HG03066 (cell line): Measurements from ENCODE around the gene ARPC5.
"Not testable (repeated sequence)": the region's sequence is repeated elsewhere in the genome, so short reads cannot be mapped to it uniquely, and the experiment has no call there.

Experiments
- ATAC-seq: cut with Tn5 transposase; IDR thresholded peaks from one replicate; pipeline ENCODE4 v1.9.1; 2021; ENCODE audit warnings: low read depth; ENCODE audit not compliant: unreplicated experiment

Gene ARPC5

DNA sequence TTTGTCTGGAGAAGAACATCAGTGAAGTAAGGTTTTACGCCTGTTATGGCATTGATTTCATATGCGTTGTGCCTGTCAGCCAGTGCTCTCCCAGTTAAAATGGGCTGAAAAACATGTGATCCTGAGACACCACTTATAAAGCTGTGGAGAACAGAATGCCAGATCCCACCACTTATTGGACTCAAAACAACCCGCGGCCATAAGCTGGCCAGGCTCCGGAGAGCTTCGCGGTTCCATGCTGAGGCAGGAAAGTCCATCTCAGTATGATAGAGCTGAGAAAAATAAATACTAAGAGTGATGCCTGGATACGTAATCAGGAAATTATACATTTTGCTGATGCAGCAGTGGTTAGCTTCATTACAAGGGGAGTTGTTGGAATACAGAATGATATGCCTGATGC is 12.5 kb upstream of the ARPC5 start:
- ATAC-seq, result no peak

DNA sequence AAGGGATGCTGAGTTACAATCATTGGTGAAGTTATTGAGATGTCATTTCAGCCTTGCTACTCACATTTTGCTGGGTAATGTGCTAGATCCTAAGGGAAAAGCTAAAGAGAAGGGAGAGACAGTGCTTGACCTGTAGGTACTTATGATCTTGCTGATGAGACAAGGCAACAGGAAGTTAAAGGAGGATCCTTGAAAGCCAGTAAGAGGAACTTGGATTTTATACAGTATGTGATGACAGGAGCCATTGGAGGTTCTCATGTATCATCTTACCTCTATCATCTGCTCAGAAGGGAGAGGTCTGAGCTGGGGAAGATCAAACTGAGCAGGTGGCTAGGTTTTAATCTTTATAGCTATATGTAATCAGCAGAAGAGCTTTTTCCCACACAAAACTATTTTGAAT is 11.2 kb upstream of the ARPC5 start:
- no peak for ATAC-seq

DNA sequence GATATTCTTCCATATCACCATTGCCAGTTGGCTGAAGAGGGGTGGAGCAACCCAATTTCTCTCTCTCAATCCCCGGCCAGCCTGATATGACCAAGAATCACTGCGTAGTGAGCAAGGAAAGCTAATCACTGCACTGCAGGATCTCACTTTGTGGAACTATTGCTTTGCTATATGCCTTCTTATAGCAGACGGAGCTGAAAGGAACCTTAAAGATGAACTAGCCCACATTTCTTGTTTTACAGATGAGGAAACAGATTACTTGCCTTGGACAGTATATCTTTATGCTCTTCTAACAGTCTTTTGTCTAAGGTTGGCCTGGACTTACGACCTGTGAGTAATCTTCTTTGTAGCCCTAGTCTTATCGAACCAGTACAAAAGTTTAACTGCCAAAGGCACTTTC is 9.9 kb upstream of the ARPC5 start:
- no peak for ATAC-seq

DNA sequence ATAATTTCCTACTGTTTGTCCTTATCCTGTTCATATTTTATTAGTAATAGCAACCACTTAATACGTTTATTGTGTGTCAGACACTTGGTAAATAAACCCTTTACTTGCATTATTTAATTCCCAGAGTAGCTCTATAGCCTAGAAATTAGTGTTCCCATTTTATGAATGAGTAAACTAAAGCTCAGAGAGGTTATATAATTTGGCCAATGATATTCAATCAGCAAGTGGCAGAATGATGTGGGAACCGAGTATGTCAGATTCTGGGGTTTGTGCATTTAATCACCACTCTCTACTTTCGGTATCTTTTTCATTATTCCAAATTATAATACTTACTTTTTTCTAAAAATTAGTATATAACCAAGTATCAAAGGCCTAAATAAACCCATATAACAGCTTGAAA is 6.6 kb upstream of the ARPC5 start:
- no peak for ATAC-seq

DNA sequence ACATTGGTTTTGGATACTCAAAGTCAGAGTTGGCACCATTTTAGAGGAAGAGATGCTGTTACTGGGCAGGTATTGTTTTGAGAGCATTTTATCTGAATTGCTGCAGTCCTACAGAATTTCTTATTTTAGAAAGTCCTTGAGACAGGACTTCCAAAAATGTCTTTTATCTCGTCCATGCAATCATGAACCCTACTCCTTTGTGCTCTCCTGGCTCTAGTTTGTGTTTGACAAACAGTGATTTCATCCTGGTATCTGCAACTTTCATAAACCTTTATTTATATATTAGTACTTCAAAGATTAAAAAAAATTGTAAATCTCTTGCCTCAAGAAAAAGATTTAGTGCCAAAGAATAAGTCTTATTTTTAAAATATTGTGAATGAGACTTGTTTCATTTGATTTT is 4.6 kb upstream of the ARPC5 start:
- no peak for ATAC-seq

DNA sequence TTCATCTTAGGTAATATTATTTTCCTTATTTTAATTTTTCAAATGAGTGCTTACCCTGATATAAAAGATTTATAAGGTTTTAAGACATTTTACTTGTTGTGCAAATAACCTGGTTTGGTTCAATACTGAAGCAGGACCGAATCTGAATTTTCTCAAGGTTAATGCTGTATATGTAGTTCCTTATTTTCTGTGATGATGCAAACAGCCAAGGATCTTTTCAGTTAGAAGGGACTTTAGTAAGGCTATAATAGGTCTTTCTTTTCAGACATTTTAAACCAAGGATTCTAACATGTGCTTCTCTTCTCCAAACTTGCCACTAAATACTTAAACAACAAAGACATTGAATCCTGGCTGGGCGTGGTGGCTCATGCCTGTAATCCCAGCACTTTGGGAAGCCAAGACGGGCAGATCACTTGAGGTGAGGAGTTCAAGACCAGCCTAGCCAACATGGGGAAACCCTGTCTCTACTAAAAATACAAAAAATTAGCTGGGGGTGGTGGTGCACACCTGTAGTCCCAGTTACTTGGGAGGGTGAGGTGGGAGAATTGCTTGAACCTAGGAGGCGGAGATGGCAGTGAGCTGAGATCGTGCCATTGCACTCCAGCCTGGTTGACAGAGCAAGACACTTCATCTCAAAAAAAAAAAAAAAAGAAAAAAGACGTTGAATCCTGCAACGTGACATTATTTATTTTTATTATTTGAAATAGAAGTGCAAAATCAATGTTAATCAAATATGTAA is 3.2 kb upstream of the ARPC5 start:
- no peak for ATAC-seq

DNA sequence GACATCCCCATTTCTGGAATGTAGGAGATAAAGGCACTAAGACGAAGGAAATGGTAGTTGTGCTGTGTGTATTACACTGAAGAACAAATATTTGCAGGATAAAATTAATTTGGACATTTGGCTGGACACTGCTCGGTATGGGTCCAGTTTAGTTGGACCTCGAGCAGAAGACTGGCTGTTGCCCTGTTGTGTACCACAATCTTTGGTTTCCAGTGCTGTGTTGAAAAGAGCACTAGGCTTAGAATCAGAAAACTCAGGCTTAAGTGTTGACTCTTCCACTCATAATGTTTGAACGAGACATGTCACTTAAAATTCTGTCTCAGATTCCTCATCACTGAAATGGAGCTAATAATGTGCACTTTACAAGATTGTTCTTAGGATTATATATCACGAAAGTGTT is 1.2 kb upstream of the ARPC5 start:
- no peak for ATAC-seq

DNA sequence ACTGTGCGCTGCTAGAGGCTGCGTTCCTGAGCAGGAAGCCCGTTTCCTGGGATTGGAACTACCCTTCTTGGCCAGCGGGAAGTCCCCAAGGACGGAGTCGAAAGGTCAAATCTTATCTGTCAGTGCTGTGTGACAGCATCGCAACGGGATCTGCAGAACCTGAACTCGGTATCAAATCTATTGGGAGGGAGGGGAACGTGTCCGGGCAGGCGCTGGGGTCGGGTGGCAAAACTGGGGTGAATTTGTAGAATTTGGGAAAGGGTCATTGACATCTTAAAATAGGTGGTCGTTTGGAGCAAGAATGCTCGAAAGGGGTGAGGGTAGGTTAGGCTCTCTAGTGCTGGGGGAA is 725 bp upstream of the ARPC5 start:
- ATAC-seq, result no peak

DNA sequence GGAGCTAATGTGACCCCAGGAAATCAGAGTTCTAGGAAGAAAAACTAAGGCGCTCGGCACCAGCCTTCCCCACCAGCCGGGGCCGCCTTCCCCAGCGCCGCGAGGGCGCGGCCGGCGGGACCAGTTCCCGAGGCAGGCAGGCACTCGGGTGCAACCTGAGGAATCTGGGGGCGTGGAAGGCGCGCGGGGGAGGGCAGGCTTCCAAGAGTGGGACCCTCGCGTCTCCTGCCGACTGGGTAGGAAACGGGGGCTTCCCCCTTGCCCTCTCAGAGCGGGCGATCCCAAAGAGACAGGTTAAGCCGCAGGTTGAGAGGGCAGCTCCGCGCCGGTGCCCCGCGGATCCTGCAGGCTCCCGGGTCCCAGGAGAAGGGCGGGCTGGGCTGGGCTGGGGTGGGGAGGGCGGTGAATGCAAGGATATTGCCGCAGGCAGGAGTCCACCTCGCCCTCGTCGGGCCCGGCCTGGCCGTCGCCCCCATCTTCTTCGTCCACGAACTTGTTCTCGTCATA is 431 bp downstream of the ARPC5 start:
- ATAC-seq, result peak; percentile 8

DNA sequence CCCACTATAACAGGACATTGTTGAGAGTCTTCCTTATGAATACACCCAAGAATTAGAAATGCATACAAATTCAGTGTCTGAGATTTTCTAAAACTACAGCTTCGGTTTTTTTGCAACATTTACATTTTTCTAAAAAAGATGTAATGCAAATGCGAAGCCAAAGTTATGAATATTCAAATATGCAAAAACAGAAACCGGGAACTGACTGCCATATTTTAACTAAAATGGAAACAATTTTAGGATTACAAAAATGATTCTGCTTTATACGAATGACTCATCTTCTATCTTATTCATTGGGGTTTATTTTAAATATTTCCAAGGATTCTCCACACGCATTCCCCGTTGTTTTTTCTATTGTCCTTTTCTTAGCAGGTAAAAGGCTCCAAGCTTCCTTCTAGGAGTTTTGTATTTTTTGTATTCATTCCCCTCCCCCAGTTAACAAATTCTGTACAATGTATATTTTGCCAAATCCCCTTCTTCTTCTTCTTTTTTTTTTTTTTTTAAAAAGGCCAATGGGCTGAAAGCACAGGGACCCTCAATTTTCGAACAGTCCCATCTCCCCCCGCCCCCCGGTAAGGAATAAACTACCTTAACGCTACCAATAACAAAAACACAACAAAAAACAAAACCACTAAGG is 1.0 kb downstream of the ARPC5 start:
- no peak for ATAC-seq

DNA sequence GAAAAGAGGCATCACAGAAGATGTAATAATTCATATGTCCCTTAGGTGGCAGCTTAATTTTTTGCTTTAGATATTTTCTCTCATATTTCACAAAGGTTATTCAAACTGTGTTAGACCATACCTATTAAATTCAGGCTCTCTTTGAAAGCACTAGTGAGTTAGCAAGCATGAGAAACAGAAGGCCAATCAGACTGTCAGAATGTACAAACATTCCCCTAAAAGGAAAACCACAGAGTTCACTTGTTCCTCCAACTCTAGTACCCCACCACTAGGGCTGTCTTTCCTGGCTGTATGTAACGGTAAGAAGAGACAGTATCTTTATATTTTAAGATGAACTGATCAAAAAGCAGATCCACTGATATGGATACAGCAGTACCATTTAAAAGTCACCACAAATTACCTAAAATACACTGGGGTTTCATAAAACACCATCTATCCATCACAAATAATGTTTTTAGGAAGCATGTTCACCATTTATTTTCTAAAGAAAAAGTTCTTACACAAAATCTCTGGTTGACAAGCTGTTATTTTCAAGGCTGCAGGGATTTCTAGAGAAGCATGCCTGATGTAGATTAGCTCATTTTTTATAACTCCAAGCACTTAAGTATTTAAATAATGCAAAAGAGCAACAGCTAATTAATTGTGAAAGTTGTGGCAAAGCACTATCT is 1.8 kb downstream of the ARPC5 start:
- ATAC-seq, result peak; percentile 45

DNA sequence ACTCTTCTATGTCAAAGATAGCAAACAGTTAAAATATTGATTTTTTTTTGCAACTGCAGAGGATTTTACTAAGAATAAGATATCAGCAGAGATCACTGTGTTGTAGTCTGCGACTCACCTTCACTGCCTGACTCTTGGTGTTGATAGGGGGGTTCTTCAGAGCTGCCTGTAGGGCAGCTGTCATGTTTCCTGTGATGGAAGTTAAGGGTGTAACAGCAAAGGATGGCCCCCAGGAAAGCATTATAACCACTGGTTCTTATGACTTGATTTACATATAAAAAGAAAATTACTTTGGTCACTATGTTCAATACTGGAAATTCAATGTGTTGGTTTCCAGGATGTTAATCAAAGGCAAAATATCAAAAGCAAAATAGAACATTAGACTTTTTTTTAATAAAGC is 2.6 kb downstream of the ARPC5 start:
- no peak for ATAC-seq

DNA sequence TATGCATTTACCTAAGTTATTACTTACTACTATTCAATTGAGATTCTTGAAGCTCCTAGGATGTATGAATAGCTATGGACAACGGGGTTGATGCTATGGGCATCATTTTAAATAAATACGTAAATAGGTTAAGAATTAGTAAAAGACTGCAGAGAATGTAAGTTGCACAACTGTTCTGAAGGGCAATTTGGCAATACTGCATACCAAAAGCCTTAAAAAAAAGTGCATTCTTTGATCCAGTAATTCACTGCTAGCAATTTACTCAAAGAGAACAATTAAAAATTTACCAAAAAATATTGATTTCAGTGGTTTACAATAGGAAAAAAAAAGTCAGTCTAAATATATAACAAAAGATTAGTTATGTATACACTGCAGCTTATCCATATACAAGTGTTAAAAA is 3.5 kb downstream of the ARPC5 start:
- ATAC-seq, result no peak

DNA sequence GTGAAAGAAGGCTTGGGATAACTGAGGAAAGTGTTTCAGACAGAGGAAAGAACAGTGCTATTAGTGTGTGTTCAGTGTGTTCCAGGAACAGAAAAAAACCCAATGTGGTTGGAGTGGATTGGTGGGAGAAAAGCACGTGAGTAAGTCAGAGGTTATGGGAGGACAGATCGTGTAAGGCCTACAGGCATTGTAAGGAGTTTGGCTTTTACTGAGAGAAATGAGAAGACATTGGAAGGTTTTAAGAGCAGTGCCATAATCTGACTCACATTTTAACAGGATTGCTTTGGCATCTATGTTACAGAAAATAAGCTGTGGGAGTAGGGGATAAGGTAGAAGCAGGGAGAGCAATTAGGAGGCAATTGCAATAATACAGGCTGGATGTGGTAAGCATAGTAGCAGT is 4.8 kb downstream of the ARPC5 start:
- no peak for ATAC-seq

DNA sequence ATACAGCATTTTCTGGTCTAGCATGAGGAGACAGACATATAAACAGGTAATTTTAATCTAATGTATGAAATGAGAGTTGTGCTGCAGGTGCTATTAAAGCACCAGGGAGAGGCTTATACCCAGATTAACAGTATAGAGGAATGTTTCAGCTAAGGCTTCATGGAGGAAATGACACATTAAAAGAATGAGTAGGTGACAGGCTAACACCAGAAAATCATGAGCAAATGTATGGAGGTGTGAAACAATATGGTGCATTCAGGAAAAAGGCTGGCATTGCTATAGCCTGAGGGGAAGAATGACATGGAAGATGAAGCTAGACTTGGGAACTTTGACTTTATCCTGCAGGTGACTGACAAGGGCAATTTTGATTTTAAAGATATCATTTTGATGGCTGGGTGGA is 7.0 kb downstream of the ARPC5 start:
- ATAC-seq, result no peak

DNA sequence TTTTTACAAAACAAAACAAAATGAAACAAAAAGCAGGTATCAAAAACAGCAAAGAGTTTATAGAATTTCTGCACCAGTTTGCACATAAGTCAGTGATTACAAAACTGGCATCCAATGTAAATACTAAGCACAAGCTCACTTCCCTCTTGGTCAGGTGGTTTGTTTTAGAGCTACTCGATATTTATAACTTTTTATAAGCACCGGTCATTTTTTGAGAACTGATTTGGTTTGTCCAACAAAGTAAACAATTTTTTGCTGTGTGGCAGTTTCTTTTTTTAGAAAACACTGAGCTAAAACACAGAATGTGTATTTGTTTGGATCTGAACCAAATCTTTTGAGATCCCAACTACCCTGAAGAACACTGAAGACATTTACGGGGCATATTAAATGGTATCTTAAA is 9.3 kb downstream of the ARPC5 start:
- ATAC-seq, result not testable (repeated sequence)

DNA sequence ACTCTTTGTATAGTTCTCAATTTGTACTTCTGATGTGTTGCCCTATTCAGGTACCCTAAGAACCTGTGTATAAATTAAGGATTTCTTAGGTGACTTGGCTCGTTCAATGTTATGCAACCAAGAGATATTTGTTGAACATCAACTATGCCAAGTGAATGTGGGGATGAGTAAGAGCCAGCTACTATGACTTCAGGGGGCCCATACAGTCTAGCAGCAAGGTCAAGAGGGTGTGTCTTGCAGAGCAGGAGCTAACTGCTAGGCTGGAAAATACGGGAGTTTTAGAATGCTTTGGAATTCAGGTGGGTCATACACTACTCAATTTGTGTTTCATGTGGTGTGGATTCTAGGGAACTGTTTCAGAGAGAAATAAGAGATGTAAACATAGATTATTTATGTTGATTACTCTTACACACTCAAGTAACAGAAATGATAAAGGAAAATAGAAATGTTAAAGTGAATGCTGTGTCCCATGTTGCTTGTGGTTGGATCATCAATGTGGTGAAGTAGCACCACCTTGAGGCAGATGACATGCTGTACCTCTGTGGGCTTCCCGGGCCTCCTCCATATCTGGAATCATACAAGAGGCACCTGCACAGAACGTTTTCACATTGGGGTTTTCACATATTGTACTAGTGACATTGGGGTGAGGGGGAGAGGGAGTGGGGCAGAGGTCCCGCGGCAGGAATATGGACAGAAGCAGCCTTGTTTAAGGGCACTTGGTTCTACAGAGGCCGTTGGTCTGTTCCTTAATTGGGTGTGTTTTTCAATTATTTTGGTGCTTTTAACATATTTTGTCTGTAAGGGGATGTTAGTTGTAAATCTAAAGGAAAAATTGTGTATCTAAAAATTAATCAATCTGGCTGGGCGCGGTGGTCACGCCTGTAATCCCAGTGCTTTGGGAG is 12.4 kb downstream of the ARPC5 start:
- peak; percentile 79 for ATAC-seq

DNA sequence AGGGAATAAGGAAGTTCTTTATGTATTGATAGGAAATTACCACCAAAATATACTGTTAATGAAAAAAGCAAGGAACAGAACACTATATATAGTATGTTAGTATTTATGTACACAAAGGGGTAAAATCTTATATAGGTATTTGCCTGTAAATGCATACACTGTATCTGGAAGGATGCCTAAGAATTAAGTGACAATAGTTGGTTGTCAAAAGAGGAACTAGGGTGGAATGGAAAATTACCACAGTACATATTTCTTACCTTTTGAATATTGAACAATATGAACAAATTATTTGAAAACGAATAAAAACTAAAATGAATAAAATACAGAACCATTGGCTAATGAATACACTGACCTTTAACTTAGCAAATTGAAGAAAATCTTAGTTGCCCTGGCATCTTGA is 13.6 kb downstream of the ARPC5 start:
- no peak for ATAC-seq

DNA sequence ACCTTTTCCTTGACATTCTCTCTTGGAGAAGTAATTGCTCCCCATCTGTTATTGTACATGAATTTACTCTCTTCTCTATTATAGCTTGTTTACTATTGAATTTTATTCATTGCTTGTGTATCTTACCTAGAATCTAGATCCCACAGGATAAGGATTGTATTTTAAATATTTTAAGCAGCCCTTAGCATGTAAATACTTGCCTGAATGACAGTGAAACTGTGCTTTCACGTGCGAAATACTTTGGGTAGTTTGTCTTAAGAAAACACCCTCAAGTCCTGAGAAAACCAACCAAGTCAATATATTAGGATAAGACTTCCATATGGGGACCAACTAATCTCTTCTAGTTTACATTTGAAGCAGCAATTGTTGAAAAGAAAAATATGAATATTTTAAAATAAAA is 15.3 kb downstream of the ARPC5 start:
- ATAC-seq, result no peak

DNA sequence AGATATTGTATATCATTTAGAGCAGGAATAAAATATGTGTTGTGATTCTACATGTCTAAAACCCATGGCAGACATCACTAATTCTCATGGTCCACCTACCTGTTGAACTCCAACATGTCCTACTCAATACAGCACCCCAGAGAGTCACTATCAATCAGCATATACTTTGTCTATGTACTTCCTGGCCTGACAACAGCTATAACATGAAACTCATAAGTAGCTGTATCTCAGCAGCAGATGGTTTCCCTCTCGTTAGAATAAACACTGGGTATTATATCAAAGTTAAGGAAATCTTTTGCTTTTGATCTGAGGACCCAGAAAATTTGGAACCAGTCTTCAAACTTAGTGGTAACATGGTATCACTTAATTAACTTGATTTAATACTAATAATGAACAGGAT is 15.8 kb downstream of the ARPC5 start:
- ATAC-seq, result no peak

DNA sequence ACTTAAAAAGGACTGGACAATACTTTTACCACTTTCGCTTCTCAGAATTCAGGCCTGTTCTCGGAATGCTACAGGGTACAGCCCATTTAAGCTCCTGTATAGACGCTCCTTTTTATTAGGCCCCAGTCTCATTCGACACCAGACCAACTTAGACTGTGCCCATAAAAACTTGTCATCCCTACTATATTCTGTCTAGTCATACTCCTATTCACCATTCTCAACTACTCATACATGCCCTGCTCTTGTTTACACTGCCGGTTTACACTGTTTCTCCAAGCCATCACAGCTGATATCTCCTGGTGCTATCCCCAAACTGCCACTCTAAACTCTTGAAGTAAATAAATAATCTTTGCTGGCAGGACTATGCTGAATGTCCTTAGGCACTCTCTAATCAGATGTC is 17.4 kb downstream of the ARPC5 start:
- ATAC-seq, result not testable (repeated sequence)
